Measurements from ENCODE around the gene RDH5.
"Not testable (repeated sequence)": the region's sequence is repeated elsewhere in the genome, so short reads cannot be mapped to it uniquely, and the experiment has no call there.

RDH5 gene

GRCh38 chr12:55748230-55748993 is 28.2 kb downstream of the RDH5 start:
- DNase-seq: no peak

GRCh38 chr12:55755246-55755645 is 35.1 kb downstream of the RDH5 start:
- DNase-seq: no peak

GRCh38 chr12:55757701-55758100 is 37.5 kb downstream of the RDH5 start:
- DNase-seq: no peak

- not testable (repeated sequence) for DNase-seq
Measured at GRCh38 chr12:55758575-55758974, 38.4 kb downstream of the RDH5 start.

- peak; percentile 38 to 53 for DNase-seq
Measured at GRCh38 chr12:55760663-55761062, 40.5 kb downstream of the RDH5 start.

- DNase-seq: no peak
Measured at GRCh38 chr12:55762646-55763045, 42.5 kb downstream of the RDH5 start.

- DNase-seq: no peak
Measured at GRCh38 chr12:55765736-55766290, 45.6 kb downstream of the RDH5 start.

GRCh38 chr12:55767156-55767555 is 47.0 kb downstream of the RDH5 start:
- DNase-seq: no peak

- DNase-seq: no peak
Measured at GRCh38 chr12:55771736-55772135, 51.5 kb downstream of the RDH5 start.

Data from stimulated activated CD4-positive, alpha-beta T cell treated with anti-CD3 and anti-CD28 coated beads, Interleukin-2, amount 100 ng/mL, for 24 hours (primary cell).